Stimulated activated CD8-positive, alpha-beta memory T cell treated with anti-CD3 and anti-CD28 coated beads, Interleukin-7, amount 100 ng/mL, for 24 hours (primary cell): ENCODE data around the gene SBF2.
"Not testable (repeated sequence)": the region's sequence is repeated elsewhere in the genome, so short reads cannot be mapped to it uniquely, and the experiment has no call there.

Experiments
- DNase-seq: peaks from one replicate; pipeline ENCODE4 v3.0.0-alpha.2; 2020; ENCODE audit warnings: low read depth

SBF2 gene

DNA sequence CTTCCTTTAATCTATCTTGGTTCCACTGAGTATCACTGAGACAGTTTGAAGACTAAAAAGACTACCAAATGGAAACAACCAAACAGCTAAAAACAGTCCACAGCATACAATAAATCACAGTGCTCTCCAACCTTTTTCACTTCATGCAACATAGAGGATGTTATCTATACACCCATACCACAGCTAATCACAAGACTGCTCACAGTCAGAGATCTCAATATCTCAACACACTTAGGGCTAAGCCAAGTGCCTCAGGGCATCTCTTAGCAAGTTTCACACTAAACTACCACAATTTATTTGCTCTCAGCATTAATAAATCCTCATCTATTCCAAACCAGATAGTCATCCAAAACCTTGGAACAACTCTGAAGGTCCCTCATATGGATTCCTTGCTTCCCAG is 129.4 kb downstream of the SBF2 start:
- no peak for DNase-seq

DNA sequence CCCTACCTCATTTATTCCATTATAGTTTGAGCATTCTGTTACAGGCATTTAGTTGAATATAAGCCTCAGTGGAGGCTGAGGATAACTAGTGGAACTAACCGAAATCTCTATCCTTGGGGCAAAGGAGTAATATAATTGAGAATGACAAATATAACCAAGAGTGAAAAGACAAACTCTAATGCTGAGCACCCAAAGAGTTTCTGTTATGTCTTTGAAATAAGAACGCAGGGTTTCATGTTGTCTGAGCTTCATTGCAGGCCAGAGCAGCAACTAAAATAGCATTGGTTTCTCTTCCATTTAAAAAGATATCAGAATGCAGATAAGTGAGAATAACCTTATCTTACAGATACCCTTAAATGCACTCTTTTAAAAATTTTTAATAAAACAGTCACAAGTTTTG is 131.8 kb downstream of the SBF2 start:
- no peak for DNase-seq

DNA sequence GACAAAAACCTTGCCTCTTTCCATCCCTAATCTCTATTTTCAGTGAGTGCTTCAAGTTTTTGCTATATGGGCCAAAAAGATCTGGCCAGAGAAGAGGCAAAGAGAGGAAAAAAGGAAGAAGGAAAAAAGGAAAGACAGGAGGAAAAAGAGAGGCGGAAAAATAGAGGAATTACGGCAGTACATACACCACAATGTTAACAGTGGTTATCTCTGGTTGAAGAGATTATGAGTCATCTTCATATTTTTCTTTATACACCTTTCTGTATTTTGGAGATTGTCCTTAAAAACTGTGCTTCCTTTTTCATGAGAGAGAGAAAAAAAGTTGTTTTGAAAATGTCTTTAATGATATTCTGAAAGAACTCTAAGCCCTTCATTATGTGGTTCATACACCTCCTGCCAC is 133.7 kb downstream of the SBF2 start:
- no peak for DNase-seq

DNA sequence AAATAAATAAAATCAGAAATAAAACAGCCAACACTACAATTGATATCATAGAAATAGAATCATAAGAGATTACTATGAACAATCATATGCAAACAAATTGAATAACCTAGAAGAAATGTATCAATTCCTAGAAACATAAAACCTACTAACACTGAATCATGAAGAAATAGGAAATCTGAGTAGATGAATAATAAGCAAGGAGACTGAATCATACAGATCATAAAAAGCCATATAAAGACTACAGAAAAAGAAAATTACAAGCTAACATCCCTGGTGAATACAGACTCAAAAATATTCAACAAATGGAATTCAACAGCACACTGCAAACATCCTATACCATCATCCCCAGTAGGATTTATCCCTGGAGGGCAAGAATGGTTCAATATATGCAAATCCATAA is 135.6 kb downstream of the SBF2 start:
- no peak for DNase-seq

DNA sequence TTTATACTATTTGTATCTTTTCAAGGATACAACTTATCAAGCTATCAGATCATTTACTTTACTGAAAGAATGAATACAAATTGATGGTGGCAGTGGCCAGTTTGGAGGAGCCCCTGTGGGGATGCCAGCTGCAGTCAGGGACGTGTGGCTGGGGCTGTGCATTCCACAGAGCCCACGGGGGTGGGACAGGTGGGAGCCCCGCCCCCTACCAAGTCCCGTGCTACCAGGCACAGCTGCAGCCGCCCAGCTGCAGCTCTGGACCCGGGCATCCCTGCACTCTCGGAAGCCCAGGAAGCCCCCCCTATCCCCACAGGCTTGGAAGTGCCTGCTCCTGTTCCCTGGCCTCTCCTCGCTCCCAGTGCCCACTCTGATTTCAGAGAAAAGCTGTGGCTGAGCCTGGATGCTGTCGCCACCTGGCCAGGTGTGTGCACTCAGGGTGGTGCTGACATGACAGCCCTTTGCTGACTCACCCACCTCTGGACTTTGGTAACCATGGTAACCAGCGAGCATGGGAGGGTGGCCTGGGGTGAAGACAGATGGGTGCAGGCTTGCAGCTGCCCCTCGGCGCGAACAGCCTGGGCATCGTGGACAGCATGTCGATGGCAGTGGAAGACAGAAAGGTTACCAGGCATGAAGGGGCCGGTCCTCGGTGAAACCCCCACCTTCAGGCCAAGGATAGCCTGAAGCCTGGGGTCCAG is 138.1 kb downstream of the SBF2 start:
- DNase-seq, result no peak

DNA sequence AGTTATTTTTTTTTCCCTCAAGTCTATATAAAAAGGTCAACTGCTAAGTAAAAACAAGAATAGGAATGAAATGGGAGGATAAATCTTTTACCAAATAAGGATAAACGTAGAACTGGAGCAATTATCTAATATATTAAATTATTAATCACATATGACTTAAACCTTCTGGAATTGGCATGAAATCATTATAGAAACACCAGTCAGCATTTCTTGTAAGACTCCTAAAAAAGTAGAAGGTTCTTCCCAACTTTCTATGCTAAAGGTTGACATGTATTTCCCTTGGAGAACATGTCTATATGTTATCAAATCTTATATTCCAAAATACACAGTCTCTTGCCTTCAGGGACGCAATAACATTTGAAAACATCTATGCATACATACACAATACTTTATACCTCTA is 143.2 kb downstream of the SBF2 start:
- DNase-seq, result no peak

DNA sequence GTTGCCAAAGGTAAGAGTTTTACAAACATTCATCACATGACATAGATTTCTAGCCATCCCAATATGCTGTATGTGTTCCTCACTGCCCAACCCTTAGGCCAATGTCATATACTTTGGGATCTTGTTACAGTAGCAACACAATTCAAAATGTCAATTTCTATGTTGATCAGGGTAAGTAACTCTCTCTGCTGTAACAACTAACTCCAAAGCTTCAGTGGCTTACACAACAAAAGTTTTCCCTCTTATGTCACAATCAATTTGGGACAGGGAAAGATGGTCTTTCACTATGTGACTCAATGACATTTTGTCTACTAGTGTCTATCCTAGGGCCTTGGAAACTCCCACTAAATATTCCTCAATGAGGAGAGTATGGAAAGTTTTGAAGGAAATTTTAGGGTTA is 144.5 kb downstream of the SBF2 start:
- no peak for DNase-seq

DNA sequence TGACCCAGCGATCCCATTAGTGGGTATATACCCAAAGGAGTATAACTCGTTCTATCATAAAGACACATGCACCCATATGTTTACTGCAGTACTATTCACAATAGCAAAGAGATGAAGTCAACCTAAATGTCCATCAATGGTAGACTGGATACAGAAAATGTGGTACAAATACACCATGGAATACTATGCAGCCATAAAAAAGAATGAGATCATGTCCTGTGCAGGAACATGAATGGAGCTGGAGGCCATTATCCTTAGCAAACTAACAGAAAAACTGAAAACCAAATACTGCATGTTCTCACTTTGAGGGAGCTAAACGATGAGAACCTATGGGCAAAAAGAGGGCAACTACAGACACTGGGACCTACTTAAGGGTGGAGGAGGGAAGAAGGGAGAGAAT is 146.8 kb downstream of the SBF2 start:
- DNase-seq, result no peak

DNA sequence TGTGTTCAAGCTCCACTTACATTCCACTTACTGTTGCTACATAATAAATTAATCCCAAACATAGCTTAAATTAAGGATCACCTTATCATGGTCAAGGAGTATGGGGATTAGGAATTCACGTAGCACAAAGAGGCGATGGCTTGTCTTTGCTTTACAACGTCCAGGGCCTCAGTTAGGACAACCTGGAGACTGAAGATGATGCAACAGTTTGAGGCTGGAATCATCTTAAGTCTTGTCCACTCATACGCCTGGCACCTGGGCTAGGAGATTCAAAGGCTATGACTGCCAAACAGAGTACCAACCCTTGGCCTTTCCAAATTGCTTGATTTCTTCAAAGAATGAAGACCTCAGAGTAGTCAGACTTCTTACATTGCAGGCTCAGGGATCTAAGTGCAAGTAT is 149.1 kb downstream of the SBF2 start:
- no peak for DNase-seq

DNA sequence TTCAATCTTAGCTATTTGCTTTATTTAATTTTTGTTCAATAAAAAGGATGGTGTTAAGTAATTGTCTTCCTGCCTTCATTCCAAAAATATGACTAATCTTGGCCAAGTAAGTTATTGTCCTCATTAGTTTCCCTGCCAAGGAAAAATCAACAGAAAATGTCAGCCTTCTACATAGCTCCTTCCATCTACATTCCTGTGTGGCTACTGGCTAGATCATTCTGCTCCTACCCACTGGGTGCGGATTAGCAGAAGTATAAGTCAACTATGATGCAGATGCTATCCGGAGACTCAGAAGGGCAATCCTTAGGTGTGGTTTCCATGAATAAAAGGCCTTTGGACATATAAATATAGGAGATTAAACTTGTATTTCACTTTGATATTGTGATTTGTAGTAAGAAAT is 154.4 kb downstream of the SBF2 start:
- no peak for DNase-seq

DNA sequence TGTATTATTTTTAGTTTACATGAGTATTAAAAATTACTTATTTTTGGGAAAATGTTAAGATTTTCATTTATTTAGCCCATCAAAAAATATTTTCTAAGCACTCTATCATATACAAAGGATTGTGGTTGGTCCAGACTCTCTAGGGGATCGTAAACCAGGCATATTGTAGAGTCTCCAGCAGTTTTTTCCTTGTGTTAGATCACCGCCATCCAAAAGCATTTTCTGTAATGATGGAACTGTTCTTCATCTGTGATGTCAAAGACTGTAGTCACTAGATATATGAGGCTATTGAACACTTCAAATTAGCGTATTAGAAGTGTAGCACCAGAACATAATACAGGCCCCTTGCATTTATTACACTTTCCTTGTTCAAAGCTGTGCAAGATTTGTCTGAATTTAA is 154.9 kb downstream of the SBF2 start:
- DNase-seq, result no peak

DNA sequence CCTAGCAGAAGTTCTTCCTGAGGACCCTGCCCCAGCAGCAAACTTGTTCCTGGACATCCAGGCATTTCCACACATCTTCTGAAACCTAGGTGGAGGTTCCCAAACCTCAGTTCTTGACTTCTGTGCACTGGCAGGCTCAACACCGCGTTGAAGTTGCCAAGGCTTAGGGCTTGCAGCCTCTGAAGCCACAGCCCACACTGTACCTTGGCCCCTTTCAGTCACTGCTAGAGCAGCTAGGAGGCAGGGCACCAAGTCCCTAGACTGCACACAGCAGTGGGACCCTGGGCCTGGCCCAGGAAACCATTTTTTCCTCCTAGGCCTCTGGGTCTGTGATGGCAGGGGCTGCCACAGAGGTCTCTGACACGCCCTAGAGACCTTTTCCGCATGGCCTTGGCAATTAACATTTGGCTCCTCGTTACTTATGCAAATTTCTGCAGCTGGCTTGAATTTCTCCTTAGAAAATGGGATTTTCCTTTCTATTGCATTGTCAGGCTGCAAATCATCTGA is 159.0 kb downstream of the SBF2 start:
- no peak for DNase-seq

DNA sequence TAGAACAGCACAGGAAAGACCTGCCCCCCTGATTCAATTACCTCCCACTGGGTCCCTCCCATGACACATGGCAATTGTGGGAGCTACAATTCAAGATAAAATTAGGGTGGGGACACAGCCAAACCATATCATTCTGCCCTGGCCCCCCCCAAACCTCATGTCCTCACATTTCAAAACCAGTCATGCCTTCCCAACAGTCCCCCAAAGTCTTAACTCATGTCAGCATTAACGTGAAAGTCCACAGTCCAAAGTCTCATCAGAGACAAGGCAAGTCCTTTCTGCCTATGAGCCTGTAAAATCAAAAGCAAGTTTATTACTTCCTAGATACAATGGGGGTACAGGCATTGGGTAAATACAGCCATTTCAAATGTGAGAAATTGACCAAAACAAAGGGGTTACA is 159.8 kb downstream of the SBF2 start:
- DNase-seq, result not testable (repeated sequence)

DNA sequence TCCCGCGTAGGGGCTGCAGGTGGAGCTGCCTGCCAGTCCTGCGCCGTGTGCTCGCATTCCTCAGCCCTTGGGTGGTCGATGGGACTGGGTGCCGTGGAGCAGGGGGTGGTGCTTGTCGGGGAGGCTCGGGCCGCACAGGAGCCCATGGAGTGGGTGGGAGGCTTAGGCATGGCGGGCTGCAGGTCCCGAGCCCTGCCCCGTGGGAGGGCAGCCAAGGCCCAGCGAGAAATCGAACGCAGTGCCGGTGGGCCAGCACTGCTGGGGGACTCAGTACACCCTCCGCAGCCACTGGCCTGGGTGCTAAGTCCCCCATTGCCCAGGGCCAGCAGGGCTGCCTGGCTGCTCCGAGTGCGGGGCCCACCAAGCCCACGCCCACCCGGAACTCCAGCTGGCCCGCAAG is 160.8 kb downstream of the SBF2 start:
- DNase-seq, result not testable (repeated sequence)

DNA sequence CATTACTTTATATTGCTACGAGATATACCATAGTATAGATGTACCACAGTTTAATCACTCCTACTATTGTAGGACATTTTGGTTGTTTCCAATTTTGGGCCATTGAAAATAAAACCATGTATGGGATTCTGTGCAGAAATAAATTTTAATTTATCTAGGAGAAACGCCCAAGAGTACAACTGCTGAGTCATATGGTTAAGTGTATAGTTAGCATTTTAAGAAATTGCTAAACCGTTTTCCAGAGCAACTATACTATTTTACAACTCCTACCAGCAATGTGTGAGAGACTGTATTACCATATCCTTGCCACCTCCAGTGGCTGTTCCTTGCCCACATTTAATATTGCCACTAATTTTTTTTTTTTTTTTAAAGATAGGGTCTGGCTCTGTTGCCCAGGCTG is 163.1 kb downstream of the SBF2 start:
- no peak for DNase-seq

DNA sequence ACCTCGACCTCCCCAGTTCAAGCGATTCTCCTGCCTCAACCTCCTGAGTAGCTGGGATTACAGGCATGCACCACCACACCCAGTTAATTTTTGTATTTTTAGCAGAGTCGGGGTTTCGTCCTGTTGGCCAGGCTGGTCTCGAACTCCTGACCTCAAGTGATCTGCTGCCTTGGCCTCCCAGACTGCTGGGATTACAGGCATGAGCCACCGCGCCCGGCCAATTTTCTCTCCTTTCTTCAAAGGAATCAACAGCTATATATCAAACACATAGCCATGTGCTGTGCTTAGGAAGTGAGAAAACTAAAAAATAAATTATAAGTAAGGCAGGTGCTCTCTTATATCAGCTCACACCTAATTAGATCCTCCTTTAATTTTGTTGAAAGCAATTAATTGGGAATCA is 164.8 kb downstream of the SBF2 start:
- not testable (repeated sequence) for DNase-seq

DNA sequence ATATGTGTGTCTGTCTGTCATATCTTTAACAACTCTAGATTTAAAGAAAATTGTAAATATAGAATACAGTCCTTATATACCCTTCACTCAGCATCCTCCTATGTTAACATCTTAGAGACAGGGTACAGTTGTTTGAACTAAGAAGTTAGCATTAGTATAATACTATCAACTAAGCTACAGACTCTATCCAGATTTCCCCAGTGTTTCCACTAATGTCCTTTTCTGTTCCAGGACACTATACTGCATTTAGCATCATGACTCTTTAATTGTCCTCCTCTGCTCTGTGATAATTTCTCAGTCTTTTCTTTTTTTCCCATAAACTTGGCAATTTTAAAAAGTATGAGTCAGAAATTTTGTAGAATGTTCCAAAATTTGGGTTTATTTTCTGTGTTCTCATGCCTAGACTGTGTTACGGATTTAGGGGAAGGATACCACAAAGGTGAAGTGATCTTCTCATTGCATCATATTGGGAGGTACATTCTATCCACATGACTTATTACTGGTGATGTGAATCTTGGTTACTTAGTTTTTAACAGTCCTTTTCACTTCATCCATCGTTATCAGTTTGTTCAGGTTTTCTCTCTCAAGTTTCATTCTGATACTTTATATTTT is 168.4 kb downstream of the SBF2 start:
- DNase-seq, result no peak

DNA sequence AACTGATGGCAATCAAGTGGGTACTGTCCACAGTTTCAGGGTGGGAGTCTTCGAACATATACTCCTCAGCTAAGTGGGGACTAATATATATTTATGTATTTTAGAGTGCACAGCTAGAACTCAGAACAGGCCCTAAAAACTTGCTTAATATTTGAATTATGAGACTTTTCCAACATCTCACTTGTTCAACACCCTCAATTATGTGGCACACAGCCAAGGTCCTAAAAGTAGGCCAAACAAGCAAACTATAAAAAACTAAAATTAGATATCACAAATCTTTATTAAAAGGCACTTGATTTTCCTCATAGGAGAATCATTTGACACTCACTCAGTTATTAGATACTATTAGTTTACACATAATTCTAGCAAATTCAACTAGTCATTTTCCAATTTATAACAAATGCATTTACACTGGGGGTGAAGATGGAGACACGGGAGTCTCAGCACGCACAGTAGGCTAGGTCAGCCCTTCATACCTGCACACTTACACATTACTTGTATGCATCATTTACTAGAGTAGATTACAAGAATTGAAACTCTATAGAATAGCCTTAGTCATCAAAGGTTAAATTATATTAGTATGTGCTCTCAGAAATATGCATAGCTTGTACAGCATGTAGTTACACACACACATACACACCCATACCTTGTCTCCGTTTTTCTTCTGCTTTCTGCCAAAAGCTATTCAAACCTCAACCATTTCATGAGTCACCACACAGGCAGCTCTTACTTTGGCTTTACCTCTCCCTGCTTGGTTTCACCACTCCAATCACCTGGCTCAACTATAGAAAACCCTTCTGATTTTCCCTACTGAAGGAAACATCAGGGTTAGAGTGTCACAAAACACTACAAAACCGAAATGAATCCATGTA is 171.5 kb downstream of the SBF2 start:
- no peak for DNase-seq

DNA sequence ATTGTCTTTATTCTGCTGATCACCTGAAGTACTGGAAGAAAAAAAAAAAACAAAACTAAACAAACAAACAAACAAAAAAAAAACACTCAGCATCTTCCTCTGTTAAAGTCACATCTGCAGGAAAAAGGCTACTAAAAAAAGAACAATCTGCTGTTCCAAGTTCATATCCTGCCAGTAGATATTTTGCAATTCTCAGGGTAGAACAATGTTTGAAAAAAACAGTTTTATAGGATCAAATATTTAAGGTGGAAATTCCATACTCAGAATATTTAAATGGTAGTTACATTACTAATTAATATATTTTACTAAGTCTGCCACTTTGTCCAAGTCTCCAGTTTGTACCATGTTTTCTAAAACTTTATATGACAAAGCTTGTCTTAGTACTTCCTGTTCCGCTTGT is 175.2 kb downstream of the SBF2 start:
- no peak for DNase-seq

DNA sequence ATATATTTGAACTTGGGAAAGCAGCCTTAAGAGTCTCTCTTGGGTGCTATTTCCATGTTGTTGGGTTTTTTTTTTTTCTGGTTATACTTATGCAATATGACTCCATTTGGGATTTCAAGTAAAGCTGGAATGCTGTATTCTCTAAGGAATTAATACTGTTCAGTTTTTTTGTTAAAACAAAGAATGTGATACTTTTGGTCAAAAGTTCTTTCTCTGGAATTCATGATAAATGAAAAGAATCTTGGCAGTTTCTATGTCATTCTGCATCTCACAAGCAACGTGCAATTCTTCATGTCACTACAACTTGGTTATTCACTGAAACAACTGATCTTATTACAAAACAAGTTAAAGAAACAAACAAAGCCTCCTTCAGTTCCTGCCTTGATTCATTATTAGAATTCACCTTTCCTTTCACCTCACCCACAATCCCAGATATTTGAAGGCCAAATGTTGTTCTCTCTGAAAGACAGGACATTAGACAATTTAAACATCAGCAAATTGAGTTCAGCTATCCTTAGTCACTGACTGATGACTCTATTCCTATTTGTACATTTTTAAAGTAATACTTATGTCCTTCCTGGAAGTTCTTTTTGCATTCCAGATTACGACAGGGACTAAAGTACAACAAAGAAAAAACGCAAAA is 176.2 kb downstream of the SBF2 start:
- no peak for DNase-seq

DNA sequence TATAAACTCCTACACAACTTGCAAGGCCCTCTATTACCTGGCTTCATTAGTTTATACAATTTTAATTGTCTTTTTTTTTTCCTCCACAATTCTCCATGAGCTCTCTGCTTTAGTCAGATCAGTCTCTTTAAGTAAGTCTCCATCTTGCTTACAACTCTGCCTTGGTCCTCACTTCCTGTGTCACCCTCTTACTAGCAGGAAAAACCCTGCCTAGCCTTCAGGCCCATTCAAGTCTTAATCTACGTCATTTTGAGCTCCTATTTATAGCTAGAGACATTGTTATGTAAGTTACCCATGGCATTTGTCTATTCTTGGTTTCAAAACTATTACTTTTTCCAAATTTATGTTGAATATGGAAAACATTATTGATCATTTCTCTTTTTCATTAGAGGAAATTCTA is 177.4 kb downstream of the SBF2 start:
- DNase-seq, result no peak

DNA sequence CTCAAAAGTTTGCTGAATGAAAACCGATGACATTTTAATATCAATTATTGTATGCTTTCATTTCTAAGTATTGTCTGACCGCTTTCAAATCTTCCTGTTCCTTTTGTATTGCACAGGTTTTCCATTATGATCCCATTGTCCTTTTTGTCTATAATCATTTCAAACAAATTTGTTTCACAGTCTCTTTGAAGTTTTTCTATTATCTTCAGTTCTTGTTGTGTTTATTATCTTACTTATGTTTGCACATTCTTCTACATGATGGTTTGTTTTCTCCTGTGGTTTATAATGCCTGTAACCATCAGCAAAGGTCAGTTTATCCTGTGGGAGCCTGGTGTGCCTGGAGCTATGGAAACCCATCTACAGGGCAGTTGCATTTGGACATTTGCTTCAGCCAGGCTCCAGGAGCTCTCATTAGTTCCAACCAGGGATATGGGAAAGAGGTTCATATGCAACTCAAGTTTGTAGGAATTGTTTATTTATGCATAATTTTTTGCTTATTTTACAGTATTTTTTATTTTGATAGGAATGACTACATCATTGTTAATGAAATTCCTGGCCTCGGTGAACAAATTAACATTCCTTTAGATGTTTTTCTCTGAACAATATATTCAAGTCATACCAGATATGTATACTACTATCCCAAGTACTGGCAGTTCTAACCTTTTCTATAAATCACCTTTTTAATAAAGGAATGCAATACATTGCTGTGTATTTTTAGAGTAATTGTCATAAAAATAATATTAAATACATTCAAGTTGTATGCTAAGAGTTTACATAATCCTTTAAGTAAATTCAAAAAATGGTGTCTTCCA is 179.2 kb downstream of the SBF2 start:
- no peak for DNase-seq
